ENCODE results near the gene SGCD. TPM values are rescaled to one million over a fixed set of nuclear protein-coding genes. Genes with fewer than 3 reads are reported as not detected.

The SGCD gene
- total RNA-seq, 1 experiment from 2014 or later = not detected

DNA sequence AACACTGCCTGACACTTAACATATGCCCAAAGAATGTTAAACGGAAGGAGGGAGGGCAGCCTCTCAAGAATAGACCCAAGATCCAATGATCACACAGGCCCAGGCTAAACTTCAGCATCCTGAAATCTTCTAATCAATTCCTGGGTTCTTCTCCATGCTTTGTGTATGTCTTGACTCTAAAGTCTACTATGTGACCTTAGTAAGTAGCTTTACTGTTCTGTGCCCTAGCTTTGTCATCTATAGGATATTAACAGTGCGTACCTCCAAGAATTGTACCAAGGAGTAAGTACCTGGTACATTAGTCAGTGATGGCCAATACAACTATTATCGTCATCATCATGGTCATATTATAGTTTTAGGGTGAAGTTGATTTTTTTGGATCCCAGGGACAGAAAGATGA is 96.6 kb downstream of the SGCD start:
- CTCF ChIA-PET = no interaction called here
- no TSS peak for BruUV-seq (replicated peaks)
- POLR2A ChIA-PET = no interaction called here
- ATAC-seq = no peak
- H3K4me3 ChIP-seq (ENCODE audit: low read depth in 2 of 2, low read length in 2 of 2) = no peak overlapping the region
- H3K27ac ChIP-seq (ENCODE audit: low read length) = no peak overlapping the region
- no peaks in the 10 kb centered on the region for H3K36me3 ChIP-seq (ENCODE audit: control insufficient read depth, insufficient read depth, low read length)
- intact Hi-C loops (cut with micrococcal nuclease; ENCODE audit: unreplicated experiment) = no loop called here
- TF ChIP-seq SIN3A (IDR thresholded peaks at IDR 0.05; ENCODE audit: borderline replicate concordance, insufficient read depth, low read depth, low read length) (no peak), POLR2AphosphoS5 (IDR thresholded peaks at IDR 0.05; ENCODE audit: low read depth, low read length) (no peak), TCF7L2 (IDR thresholded peaks at IDR 0.05; ENCODE audit: low read depth, low read length) (no peak)
- TF ChIP-seq, protein P1, sequence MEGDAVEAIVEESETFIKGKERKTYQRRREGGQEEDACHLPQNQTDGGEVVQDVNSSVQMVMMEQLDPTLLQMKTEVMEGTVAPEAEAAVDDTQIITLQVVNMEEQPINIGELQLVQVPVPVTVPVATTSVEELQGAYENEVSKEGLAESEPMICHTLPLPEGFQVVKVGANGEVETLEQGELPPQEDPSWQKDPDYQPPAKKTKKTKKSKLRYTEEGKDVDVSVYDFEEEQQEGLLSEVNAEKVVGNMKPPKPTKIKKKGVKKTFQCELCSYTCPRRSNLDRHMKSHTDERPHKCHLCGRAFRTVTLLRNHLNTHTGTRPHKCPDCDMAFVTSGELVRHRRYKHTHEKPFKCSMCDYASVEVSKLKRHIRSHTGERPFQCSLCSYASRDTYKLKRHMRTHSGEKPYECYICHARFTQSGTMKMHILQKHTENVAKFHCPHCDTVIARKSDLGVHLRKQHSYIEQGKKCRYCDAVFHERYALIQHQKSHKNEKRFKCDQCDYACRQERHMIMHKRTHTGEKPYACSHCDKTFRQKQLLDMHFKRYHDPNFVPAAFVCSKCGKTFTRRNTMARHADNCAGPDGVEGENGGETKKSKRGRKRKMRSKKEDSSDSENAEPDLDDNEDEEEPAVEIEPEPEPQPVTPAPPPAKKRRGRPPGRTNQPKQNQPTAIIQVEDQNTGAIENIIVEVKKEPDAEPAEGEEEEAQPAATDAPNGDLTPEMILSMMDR (IDR thresholded peaks at IDR 0.05) = no peak
- TF ChIP-seq, protein P2, sequence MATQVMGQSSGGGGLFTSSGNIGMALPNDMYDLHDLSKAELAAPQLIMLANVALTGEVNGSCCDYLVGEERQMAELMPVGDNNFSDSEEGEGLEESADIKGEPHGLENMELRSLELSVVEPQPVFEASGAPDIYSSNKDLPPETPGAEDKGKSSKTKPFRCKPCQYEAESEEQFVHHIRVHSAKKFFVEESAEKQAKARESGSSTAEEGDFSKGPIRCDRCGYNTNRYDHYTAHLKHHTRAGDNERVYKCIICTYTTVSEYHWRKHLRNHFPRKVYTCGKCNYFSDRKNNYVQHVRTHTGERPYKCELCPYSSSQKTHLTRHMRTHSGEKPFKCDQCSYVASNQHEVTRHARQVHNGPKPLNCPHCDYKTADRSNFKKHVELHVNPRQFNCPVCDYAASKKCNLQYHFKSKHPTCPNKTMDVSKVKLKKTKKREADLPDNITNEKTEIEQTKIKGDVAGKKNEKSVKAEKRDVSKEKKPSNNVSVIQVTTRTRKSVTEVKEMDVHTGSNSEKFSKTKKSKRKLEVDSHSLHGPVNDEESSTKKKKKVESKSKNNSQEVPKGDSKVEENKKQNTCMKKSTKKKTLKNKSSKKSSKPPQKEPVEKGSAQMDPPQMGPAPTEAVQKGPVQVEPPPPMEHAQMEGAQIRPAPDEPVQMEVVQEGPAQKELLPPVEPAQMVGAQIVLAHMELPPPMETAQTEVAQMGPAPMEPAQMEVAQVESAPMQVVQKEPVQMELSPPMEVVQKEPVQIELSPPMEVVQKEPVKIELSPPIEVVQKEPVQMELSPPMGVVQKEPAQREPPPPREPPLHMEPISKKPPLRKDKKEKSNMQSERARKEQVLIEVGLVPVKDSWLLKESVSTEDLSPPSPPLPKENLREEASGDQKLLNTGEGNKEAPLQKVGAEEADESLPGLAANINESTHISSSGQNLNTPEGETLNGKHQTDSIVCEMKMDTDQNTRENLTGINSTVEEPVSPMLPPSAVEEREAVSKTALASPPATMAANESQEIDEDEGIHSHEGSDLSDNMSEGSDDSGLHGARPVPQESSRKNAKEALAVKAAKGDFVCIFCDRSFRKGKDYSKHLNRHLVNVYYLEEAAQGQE (IDR thresholded peaks at IDR 0.05; ENCODE audit: insufficient read depth in 1 of 2, low read depth in 2 of 2, low read length in 1 of 2) = no peak
- DNase-seq (ENCODE audit: low read depth, low spot score) = no peak
- no peaks in the 10 kb centered on the region for H3K9me3 ChIP-seq (ENCODE audit: control insufficient read depth, insufficient read depth, low read depth, low read length)
- in situ Hi-C loops (cut with HindIII; ENCODE audit: low pct_unique_long_range_greater_than_20kb, low sequenced_read_pairs) = no loop called here
- no peaks in the 10 kb centered on the region for H3K27me3 ChIP-seq (ENCODE audit: control insufficient read depth, insufficient read depth, low read length)
- no peaks in the 10 kb centered on the region for H3K4me1 ChIP-seq (ENCODE audit: control insufficient read depth, insufficient read depth, low read length)

DNA sequence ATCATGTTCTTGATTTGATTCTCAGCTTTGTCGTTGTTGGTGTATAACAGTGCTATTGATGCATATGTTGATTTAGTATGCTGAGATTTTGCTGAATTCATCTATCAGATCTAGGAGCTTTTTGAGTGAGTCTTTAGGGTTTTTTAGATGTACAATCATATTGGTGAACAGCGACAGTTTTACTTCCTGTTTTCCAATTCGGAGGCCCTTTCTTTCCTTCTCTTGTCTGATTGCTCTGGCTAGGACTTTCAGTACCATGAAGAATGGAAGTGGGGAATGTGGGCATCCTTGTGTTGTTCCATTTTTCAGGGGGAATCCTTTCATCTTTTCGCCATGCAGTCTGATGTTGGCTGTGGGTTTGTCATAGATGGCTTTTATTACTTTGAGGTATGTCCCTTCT is 100.4 kb downstream of the SGCD start:
- intact Hi-C loops (cut with micrococcal nuclease; ENCODE audit: unreplicated experiment) = no loop called here
- Histone ChIP-seq H3K27me3 (ENCODE audit: control insufficient read depth, insufficient read depth, low read length) (no peaks in the 10 kb centered on the region), H3K4me3 (ENCODE audit: low read depth in 2 of 2, low read length in 2 of 2) (no peak overlapping the region), H3K9me3 (ENCODE audit: control insufficient read depth, insufficient read depth, low read depth, low read length) (no peaks in the 10 kb centered on the region), H3K4me1 (ENCODE audit: control insufficient read depth, insufficient read depth, low read length) (no peaks in the 10 kb centered on the region), H3K27ac (ENCODE audit: low read length) (no peak overlapping the region), H3K36me3 (ENCODE audit: control insufficient read depth, insufficient read depth, low read length) (no peaks in the 10 kb centered on the region)
- DNase-seq (ENCODE audit: low read depth, low spot score) = no peak
- in situ Hi-C loops (cut with HindIII; ENCODE audit: low pct_unique_long_range_greater_than_20kb, low sequenced_read_pairs) = no loop called here
- POLR2A ChIA-PET = no interaction called here
- TF ChIP-seq SIN3A (IDR thresholded peaks at IDR 0.05; ENCODE audit: borderline replicate concordance, insufficient read depth, low read depth, low read length) (no peak), TCF7L2 (IDR thresholded peaks at IDR 0.05; ENCODE audit: low read depth, low read length) (no peak)
- BruUV-seq (replicated peaks) = no TSS peak
- ATAC-seq = no peak
- CTCF ChIA-PET = no interaction called here

DNA sequence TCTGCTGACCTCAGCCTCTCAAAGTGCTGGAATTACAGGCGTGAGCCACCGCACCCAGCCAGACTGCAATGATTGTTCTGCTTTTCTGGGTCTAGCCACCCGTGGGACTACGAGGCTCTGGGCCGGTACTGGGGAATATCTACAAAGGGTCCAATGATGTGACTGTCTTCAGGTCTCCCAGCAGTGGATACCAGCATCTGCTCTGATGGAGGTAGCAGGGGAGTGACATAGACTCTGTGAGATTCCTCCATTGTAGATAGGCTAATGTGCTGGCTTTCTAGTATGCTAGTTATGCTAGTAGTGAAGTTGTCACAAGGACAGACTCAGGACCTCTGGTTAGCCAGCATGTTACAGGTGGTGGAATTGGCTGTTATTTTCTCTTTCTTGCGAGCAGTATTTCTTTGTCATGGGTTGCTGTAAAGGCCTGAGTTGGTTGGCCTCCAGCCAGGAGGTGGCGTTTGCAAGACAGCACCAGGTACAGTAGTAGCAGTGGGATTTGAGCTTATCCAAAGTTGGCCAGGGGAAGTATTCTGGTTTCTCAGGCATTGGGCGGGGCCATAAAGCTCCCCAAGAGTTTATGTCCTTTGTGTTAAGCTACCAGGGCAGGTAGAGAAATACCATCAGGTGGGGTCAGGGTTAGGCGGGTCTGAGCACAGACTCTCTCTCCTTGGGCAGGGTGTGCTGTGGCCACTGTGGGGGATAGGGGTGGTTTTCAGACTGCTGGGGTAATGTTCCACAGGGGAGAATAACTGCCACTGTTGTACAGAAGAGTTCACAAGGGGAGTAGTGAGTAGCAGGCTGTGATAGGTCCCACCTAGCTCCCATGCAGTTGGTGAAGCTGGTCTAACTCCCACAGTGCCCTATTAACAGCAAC is 105.2 kb downstream of the SGCD start:
- ChIA-PET CTCF (no interaction called here), POLR2A (no interaction called here)
- no TSS peak for BruUV-seq (replicated peaks)
- intact Hi-C loops (cut with micrococcal nuclease; ENCODE audit: unreplicated experiment) (no loop called here), in situ Hi-C loops (cut with HindIII; ENCODE audit: low pct_unique_long_range_greater_than_20kb, low sequenced_read_pairs) (no loop called here)
- Histone ChIP-seq H3K4me3 (ENCODE audit: low read depth in 2 of 2, low read length in 2 of 2) (no peak overlapping the region), H3K27me3 (ENCODE audit: control insufficient read depth, insufficient read depth, low read length) (no peaks in the 10 kb centered on the region), H3K36me3 (ENCODE audit: control insufficient read depth, insufficient read depth, low read length) (no peaks in the 10 kb centered on the region), H3K27ac (ENCODE audit: low read length) (no peak overlapping the region), H3K4me1 (ENCODE audit: control insufficient read depth, insufficient read depth, low read length) (no peaks in the 10 kb centered on the region), H3K9me3 (ENCODE audit: control insufficient read depth, insufficient read depth, low read depth, low read length) (no peaks in the 10 kb centered on the region)
- DNase-seq (ENCODE audit: low read depth, low spot score) = no peak
- ATAC-seq = no peak
- no peak for TF ChIP-seq SIN3A (IDR thresholded peaks at IDR 0.05; ENCODE audit: borderline replicate concordance, insufficient read depth, low read depth, low read length)
- no peak for TF ChIP-seq POLR2AphosphoS5 (IDR thresholded peaks at IDR 0.05; ENCODE audit: low read depth, low read length)
- no peak for TF ChIP-seq TCF7L2 (IDR thresholded peaks at IDR 0.05; ENCODE audit: low read depth, low read length)
- TF ChIP-seq, protein P1 (IDR thresholded peaks at IDR 0.05) = no peak
- TF ChIP-seq, protein P2 (IDR thresholded peaks at IDR 0.05; ENCODE audit: insufficient read depth in 1 of 2, low read depth in 2 of 2, low read length in 1 of 2) = no peak

All from Panc1 (cell line).